Measurements from ENCODE around the gene HS6ST2. TPM values are rescaled to one million over a fixed set of nuclear protein-coding genes. Genes with fewer than 3 reads are reported as not detected.

HS6ST2 gene
- polyA plus RNA-seq, 1 donor (not counting 4 experiments of a cell fraction or from before 2014, with no cell fraction given), result 0.43 TPM

GRCh38 chrX:132748268-132748667 is 210.2 kb downstream of the HS6ST2 start:
- H3K4me3 ChIP-seq (ENCODE audit: control insufficient read depth in 2 of 3, extremely low read depth in 1 of 3, insufficient read depth in 2 of 3, low read depth in 1 of 3, low read length in 3 of 3), result no peak overlapping the region
- no peaks in the 10 kb centered on the region for H3K36me3 ChIP-seq (ENCODE audit: control insufficient read depth in 2 of 2, extremely low read depth in 1 of 2, insufficient read depth in 2 of 2, low read length in 2 of 2)
- dilution Hi-C loops (cut with MboI; ENCODE audit: extremely low pct_ligation_motif_present, low sequenced_read_pairs), result no loop called here
- FAIRE-seq (no peak), DNase-seq (ENCODE audit: low read depth, low spot score) (no peak)
- H3K9ac ChIP-seq (ENCODE audit: control insufficient read depth, extremely low read depth, insufficient read depth, low read length), result no peak overlapping the region
- H3K4me2 ChIP-seq (ENCODE audit: control insufficient read depth, extremely low read depth, insufficient read depth, low read depth, low read length), result no peak overlapping the region
- no peaks in the 10 kb centered on the region for H4K20me1 ChIP-seq (ENCODE audit: control insufficient read depth, extremely low read depth, insufficient read depth, low read length)
- no peaks in the 10 kb centered on the region for H3K4me1 ChIP-seq (ENCODE audit: control insufficient read depth, extremely low read depth, insufficient read depth, low read length)
- no peaks in the 10 kb centered on the region for H3K9me3 ChIP-seq (ENCODE audit: control insufficient read depth, low read depth, low read length)
- no peaks in the 10 kb centered on the region for H3K79me2 ChIP-seq (ENCODE audit: control insufficient read depth, insufficient read depth, low read length)
- H3K9me1 ChIP-seq (ENCODE audit: control insufficient read depth, extremely low read depth, insufficient read depth, low read length), result no peaks in the 10 kb centered on the region
- TF ChIP-seq EZH2 (IDR thresholded peaks at IDR 0.05; ENCODE audit: low read length) (no peak), CTCF (optimal IDR thresholded peaks at IDR 0.05 in 1 of 3, IDR thresholded peaks at IDR 0.05 in 1 of 3, conservative IDR thresholded peaks at IDR 0.05 in 1 of 3; ENCODE audit: extremely low read depth in 1 of 3, insufficient read depth in 2 of 3, low read length in 3 of 3) (no peak)
- no peak overlapping the region for H3K27ac ChIP-seq (ENCODE audit: control insufficient read depth, insufficient read depth, low read length)
- H3K27me3 ChIP-seq (ENCODE audit: control insufficient read depth, extremely low read depth, insufficient read depth, low read length), result no peaks in the 10 kb centered on the region
- no peak overlapping the region for H2AFZ ChIP-seq (ENCODE audit: control insufficient read depth, low read length)

GRCh38 chrX:132745593-132745992 is 212.8 kb downstream of the HS6ST2 start:
- TF ChIP-seq EZH2 (IDR thresholded peaks at IDR 0.05; ENCODE audit: low read length) (no peak), CTCF (optimal IDR thresholded peaks at IDR 0.05 in 1 of 3, IDR thresholded peaks at IDR 0.05 in 1 of 3, conservative IDR thresholded peaks at IDR 0.05 in 1 of 3; ENCODE audit: extremely low read depth in 1 of 3, insufficient read depth in 2 of 3, low read length in 3 of 3) (no peak)
- no peaks in the 10 kb centered on the region for H3K9me3 ChIP-seq (ENCODE audit: control insufficient read depth, low read depth, low read length)
- no peak overlapping the region for H2AFZ ChIP-seq (ENCODE audit: control insufficient read depth, low read length)
- H3K36me3 ChIP-seq (ENCODE audit: control insufficient read depth in 2 of 2, extremely low read depth in 1 of 2, insufficient read depth in 2 of 2, low read length in 2 of 2), result no peaks in the 10 kb centered on the region
- H3K27ac ChIP-seq (ENCODE audit: control insufficient read depth, insufficient read depth, low read length), result no peak overlapping the region
- H3K9me1 ChIP-seq (ENCODE audit: control insufficient read depth, extremely low read depth, insufficient read depth, low read length), result no peaks in the 10 kb centered on the region
- no peaks in the 10 kb centered on the region for H4K20me1 ChIP-seq (ENCODE audit: control insufficient read depth, extremely low read depth, insufficient read depth, low read length)
- dilution Hi-C loops (cut with MboI; ENCODE audit: extremely low pct_ligation_motif_present, low sequenced_read_pairs), result no loop called here
- no peaks in the 10 kb centered on the region for H3K79me2 ChIP-seq (ENCODE audit: control insufficient read depth, insufficient read depth, low read length)
- no peaks in the 10 kb centered on the region for H3K4me1 ChIP-seq (ENCODE audit: control insufficient read depth, extremely low read depth, insufficient read depth, low read length)
- no peak overlapping the region for H3K4me3 ChIP-seq (ENCODE audit: control insufficient read depth in 2 of 3, extremely low read depth in 1 of 3, insufficient read depth in 2 of 3, low read depth in 1 of 3, low read length in 3 of 3)
- no peak overlapping the region for H3K9ac ChIP-seq (ENCODE audit: control insufficient read depth, extremely low read depth, insufficient read depth, low read length)
- no peak for DNase-seq (ENCODE audit: low read depth, low spot score)
- no peaks in the 10 kb centered on the region for H3K27me3 ChIP-seq (ENCODE audit: control insufficient read depth, extremely low read depth, insufficient read depth, low read length)
- no peak overlapping the region for H3K4me2 ChIP-seq (ENCODE audit: control insufficient read depth, extremely low read depth, insufficient read depth, low read depth, low read length)
- FAIRE-seq, result no peak
